Duodenal mucosa (tissue), 2 donors: ENCODE data around the gene RAB9A.
A peak's percentile ranks its signal among the peaks of the same experiment; 100 is the strongest.
"Not testable (repeated sequence)": the region's sequence is repeated elsewhere in the genome, so short reads cannot be mapped to it uniquely, and the experiment has no call there.

ENCODE experiments used
- H3K27ac ChIP-seq: one replicate; pipeline ENCODE4 v1.7.0; 2013; ENCODE audit warnings: low read depth, low read length
- H3K27me3 ChIP-seq, 2 donors: one replicate each; pipeline ENCODE4 v1.7.0; 2013; ENCODE audit warnings: low read length in 2 of 2, control low read depth in 1 of 2; ENCODE audit not compliant: insufficient read depth in 2 of 2, control insufficient read depth in 1 of 2
- H3K36me3 ChIP-seq, 2 donors: one replicate each; pipeline ENCODE4 v1.7.0; 2013; ENCODE audit warnings: low read length in 2 of 2, control low read depth in 1 of 2; ENCODE audit not compliant: insufficient read depth in 2 of 2, control insufficient read depth in 1 of 2
- H3K4me1 ChIP-seq, 2 donors: one replicate each; pipeline ENCODE4 v1.7.0; 2013; ENCODE audit warnings: low read length in 2 of 2, control low read depth in 1 of 2; ENCODE audit not compliant: insufficient read depth in 2 of 2, control insufficient read depth in 1 of 2
- H3K4me3 ChIP-seq, 2 donors: one replicate each; pipeline ENCODE4 v1.7.0; 2013; ENCODE audit warnings: low read length in 2 of 2, low read depth in 1 of 2
- H3K9ac ChIP-seq, 2 donors: one replicate each; pipeline ENCODE4 v1.7.0; 2013; ENCODE audit warnings: low read length in 2 of 2, low read depth in 1 of 2
- H3K9me3 ChIP-seq, 2 donors: one replicate each; pipeline ENCODE4 v1.7.0; 2013; ENCODE audit warnings: low read length in 2 of 2, control low read depth in 1 of 2; ENCODE audit not compliant: control insufficient read depth in 1 of 2

The RAB9A gene

GRCh38 chrX:13667919-13668318, 21.0 kb upstream of the RAB9A start:
- peaks cover 0 to 3% of the 10 kb centered on the region in 2 donors for H3K36me3 ChIP-seq
- H3K4me1 ChIP-seq: peaks cover 0 to 3% of the 10 kb centered on the region in 2 donors
- H3K9ac ChIP-seq: no peak overlapping the region
- no peak overlapping the region for H3K27ac ChIP-seq
- no peaks in the 10 kb centered on the region for H3K9me3 ChIP-seq
- H3K4me3 ChIP-seq: no peak overlapping the region
- no peaks in the 10 kb centered on the region for H3K27me3 ChIP-seq

- no peak overlapping the region for H3K27ac ChIP-seq
Measured at GRCh38 chrX:13669246-13669737, 19.6 kb upstream of the RAB9A start.

GRCh38 chrX:13669755-13670154, 19.2 kb upstream of the RAB9A start:
- not testable (repeated sequence) for H3K36me3 ChIP-seq

More at GRCh38 chrX:13669246-13669737, 19.6 kb upstream of the RAB9A start:
- Histone ChIP-seq H3K36me3 (no peaks in the 10 kb centered on the region), H3K4me3 (peak overlapping the region; percentile 4 to 15), H3K4me1 (peaks cover 0 to 3% of the 10 kb centered on the region in 2 donors), H3K9ac (no peak overlapping the region), H3K9me3 (no peaks in the 10 kb centered on the region), H3K27me3 (no peaks in the 10 kb centered on the region)

GRCh38 chrX:13670197-13670596, 18.7 kb upstream of the RAB9A start:
- Histone ChIP-seq H3K9me3 (no peaks in the 10 kb centered on the region), H3K9ac (no peak overlapping the region), H3K4me1 (peaks cover 0 to 3% of the 10 kb centered on the region in 2 donors), H3K4me3 (no peak overlapping the region), H3K36me3 (no peaks in the 10 kb centered on the region), H3K27me3 (no peaks in the 10 kb centered on the region), H3K27ac (no peak overlapping the region)

More at GRCh38 chrX:13669755-13670154, 19.2 kb upstream of the RAB9A start:
- not testable (repeated sequence) for H3K27me3 ChIP-seq, H3K9ac ChIP-seq, H3K4me1 ChIP-seq, H3K9me3 ChIP-seq, H3K27ac ChIP-seq
- peak overlapping the region in 1 of 2 donors; percentile 4 for H3K4me3 ChIP-seq

- no peaks in the 10 kb centered on the region for H3K27me3 ChIP-seq
- peaks cover 0 to 3% of the 10 kb centered on the region in 2 donors for H3K4me1 ChIP-seq
- H3K36me3 ChIP-seq: no peaks in the 10 kb centered on the region
- no peak overlapping the region for H3K4me3 ChIP-seq
- H3K27ac ChIP-seq: no peak overlapping the region
- no peak overlapping the region for H3K9ac ChIP-seq
- no peaks in the 10 kb centered on the region for H3K9me3 ChIP-seq
Measured at GRCh38 chrX:13673016-13673415, 15.9 kb upstream of the RAB9A start.

GRCh38 chrX:13676885-13677284, 12.0 kb upstream of the RAB9A start:
- Histone ChIP-seq H3K4me3 (no peak overlapping the region), H3K27me3 (no peaks in the 10 kb centered on the region), H3K4me1 (no peaks in the 10 kb centered on the region), H3K9me3 (no peaks in the 10 kb centered on the region), H3K36me3 (no peaks in the 10 kb centered on the region), H3K27ac (no peak overlapping the region), H3K9ac (no peak overlapping the region)

GRCh38 chrX:13679700-13680099, 9.2 kb upstream of the RAB9A start:
- not testable (repeated sequence) for H3K4me1 ChIP-seq

GRCh38 chrX:13681595-13681994, 7.3 kb upstream of the RAB9A start:
- no peak overlapping the region for H3K4me3 ChIP-seq
- no peaks in the 10 kb centered on the region for H3K36me3 ChIP-seq
- H3K27ac ChIP-seq: no peak overlapping the region
- no peaks in the 10 kb centered on the region for H3K27me3 ChIP-seq
- no peaks in the 10 kb centered on the region for H3K9me3 ChIP-seq
- no peaks in the 10 kb centered on the region for H3K4me1 ChIP-seq
- no peak overlapping the region for H3K9ac ChIP-seq

More at GRCh38 chrX:13679700-13680099, 9.2 kb upstream of the RAB9A start:
- H3K27ac ChIP-seq, H3K36me3 ChIP-seq, H3K4me3 ChIP-seq, H3K27me3 ChIP-seq, H3K9me3 ChIP-seq, H3K9ac ChIP-seq: not testable (repeated sequence)

- no peak overlapping the region for H3K4me3 ChIP-seq
- H3K9ac ChIP-seq: no peak overlapping the region
- H3K27me3 ChIP-seq: no peaks in the 10 kb centered on the region
- no peaks in the 10 kb centered on the region for H3K9me3 ChIP-seq
- no peak overlapping the region for H3K27ac ChIP-seq
- no peaks in the 10 kb centered on the region for H3K36me3 ChIP-seq
- no peaks in the 10 kb centered on the region for H3K4me1 ChIP-seq
Measured at GRCh38 chrX:13684361-13684760, 4.6 kb upstream of the RAB9A start.

GRCh38 chrX:13685126-13685763, 3.7 kb upstream of the RAB9A start:
- Histone ChIP-seq H3K9me3 (no peaks in the 10 kb centered on the region), H3K4me1 (no peaks in the 10 kb centered on the region), H3K27me3 (no peaks in the 10 kb centered on the region), H3K27ac (no peak overlapping the region), H3K4me3 (no peak overlapping the region), H3K9ac (no peak overlapping the region), H3K36me3 (no peaks in the 10 kb centered on the region)
